ENCODE measurements around the gene MRPS2. TPM values are rescaled to one million over a fixed set of nuclear protein-coding genes. Genes with fewer than 3 reads are reported as not detected.
A peak's percentile ranks its signal among the peaks of the same experiment; 100 is the strongest.

The MRPS2 gene
- total and polyA plus RNA-seq, 9 of the 15 experiments (the other 6 are each of a cell fraction or from before 2014, with no cell fraction given) = 8.0 to 167 (median 81.3) TPM

GRCh38 chr9:135501261-135502167, 1.0 kb downstream of the MRPS2 start (continued):
- TF ChIP-seq HMGXB4 (CRISPR knock-in tag; IDR thresholded peaks at IDR 0.05) (no peak), HMGN3 (IDR thresholded peaks at IDR 0.05; ENCODE audit: borderline replicate concordance, extremely low read depth, insufficient read length, low read depth, low read length) (no peak), MYNN (IDR thresholded peaks at IDR 0.05) (no peak), MYNN (CRISPR knock-in tag; IDR thresholded peaks at IDR 0.05) (no peak), ZNF124 (CRISPR knock-in tag; IDR thresholded peaks at IDR 0.05) (0 out of 2 replicates have a peak, but pooled peaks have one; percentile 64), ETV1 (tag; conservative IDR thresholded peaks at IDR 0.05; ENCODE audit: low read depth) (peak; percentile 33; the same call in 1 of the 2 replicates), ZKSCAN3 (CRISPR knock-in tag; IDR thresholded peaks at IDR 0.05) (no peak), ZEB2 (IDR thresholded peaks at IDR 0.05) (no peak), ZNF445 (CRISPR knock-in tag; IDR thresholded peaks at IDR 0.05; ENCODE audit: low read depth) (no peak), MIER1 (IDR thresholded peaks at IDR 0.05; ENCODE audit: low read depth) (no peak), ZNF780A (CRISPR knock-in tag; IDR thresholded peaks at IDR 0.05) (no peak), ZNF184 (CRISPR knock-in tag; IDR thresholded peaks at IDR 0.05) (no peak), ZNF197 (CRISPR knock-in tag; IDR thresholded peaks at IDR 0.05; ENCODE audit: low read depth) (no peak), E2F6 (IDR thresholded peaks at IDR 0.05; ENCODE audit: borderline replicate concordance in 1 of 2, extremely low read depth in 1 of 2, insufficient read depth in 1 of 2, insufficient read length in 1 of 2, low read depth in 1 of 2, low read length in 1 of 2, poor library complexity in 1 of 2, severe bottlenecking in 1 of 2) (peak in 1 of 2 experiments; percentile 40), ZBTB12 (CRISPR knock-in tag; IDR thresholded peaks at IDR 0.05) (no peak), E2F4 (CRISPR knock-in tag; IDR thresholded peaks at IDR 0.05; ENCODE audit: low read depth) (0 out of 2 replicates have a peak, but pooled peaks have one; percentile 31), HDAC1 (IDR thresholded peaks at IDR 0.05) (no peak), ZNF77 (CRISPR knock-in tag; IDR thresholded peaks at IDR 0.05) (no peak), CBX1 (IDR thresholded peaks at IDR 0.05; ENCODE audit: low read depth) (no peak), CXXC5 (CRISPR knock-in tag; IDR thresholded peaks at IDR 0.05) (no peak), PRMT5 (CRISPR knock-in tag; IDR thresholded peaks at IDR 0.05) (no peak), NCOA6 (IDR thresholded peaks at IDR 0.05) (no peak), NR1H2 (CRISPR knock-in tag; IDR thresholded peaks at IDR 0.05) (no peak)
